ENCODE data around the gene ACYP1. TPM values are rescaled to one million over a fixed set of nuclear protein-coding genes. Genes with fewer than 3 reads are reported as not detected.

The ACYP1 gene
- total and polyA plus RNA-seq, 9 of the 15 experiments (the other 6 are each of a cell fraction or from before 2014, with no cell fraction given) = 19.9 to 113 (median 52.3) TPM

DNA sequence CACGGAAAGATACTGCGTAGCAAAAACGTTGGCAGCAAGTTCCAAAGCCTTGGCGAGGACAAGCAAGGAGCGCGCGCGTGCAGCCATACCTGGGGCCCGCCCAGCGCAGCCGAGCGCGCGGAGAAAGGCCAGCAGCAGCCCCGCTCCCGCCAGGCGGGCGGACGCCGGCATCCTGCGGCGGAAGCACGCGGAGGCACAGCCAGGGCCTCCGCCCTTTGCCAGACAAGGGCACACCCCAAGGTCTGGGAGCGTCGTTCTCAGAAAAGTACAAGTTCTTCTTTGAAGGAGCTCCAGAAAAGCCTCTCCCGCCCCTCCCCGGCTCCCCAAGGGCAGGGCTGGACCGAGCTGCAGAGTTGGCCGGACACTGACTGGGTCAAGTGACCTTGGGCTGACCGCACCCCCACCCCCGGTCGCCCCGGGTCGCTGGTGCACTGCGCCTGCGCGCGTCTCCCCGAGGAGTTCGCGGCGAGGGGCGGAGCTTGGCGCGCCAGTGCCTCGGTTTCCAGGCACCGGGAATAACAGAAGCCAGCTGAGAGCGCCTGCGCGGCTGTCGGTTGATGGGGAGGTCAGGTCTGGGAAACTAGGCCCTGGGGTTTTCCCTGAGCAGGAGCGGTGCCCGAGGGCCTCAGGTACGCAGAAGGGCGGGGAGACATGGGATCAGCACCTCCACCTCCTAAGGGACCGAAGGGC is 5.4 kb upstream of the ACYP1 start, which contains the start of gene ZC2HC1C (continued):
- no peak for TF ChIP-seq ZNF121 (CRISPR knock-in tag; conservative IDR thresholded peaks at IDR 0.05)
- TF ChIP-seq ZNF212 (CRISPR knock-in tag; IDR thresholded peaks at IDR 0.05) = no peak
- peak; percentile 50 for TF ChIP-seq KDM5B (IDR thresholded peaks at IDR 0.05; ENCODE audit: insufficient replicate concordance, low read depth, low read length)
- TF ChIP-seq JUN (IDR thresholded peaks at IDR 0.05; ENCODE audit: borderline replicate concordance, low read depth, low read length) = peak; percentile 50; the same call in 1 of the 2 replicates
- no peak for TF ChIP-seq JUN (CRISPR knock-in tag; IDR thresholded peaks at IDR 0.05; ENCODE audit: borderline replicate concordance)
- peak in 1 of 2 experiments; percentile 18; a peak in 1 of 3 replicates for TF ChIP-seq CBX3 (IDR thresholded peaks at IDR 0.05; ENCODE audit: borderline replicate concordance in 1 of 2, low read length in 2 of 2)
- TF ChIP-seq, protein P1, sequence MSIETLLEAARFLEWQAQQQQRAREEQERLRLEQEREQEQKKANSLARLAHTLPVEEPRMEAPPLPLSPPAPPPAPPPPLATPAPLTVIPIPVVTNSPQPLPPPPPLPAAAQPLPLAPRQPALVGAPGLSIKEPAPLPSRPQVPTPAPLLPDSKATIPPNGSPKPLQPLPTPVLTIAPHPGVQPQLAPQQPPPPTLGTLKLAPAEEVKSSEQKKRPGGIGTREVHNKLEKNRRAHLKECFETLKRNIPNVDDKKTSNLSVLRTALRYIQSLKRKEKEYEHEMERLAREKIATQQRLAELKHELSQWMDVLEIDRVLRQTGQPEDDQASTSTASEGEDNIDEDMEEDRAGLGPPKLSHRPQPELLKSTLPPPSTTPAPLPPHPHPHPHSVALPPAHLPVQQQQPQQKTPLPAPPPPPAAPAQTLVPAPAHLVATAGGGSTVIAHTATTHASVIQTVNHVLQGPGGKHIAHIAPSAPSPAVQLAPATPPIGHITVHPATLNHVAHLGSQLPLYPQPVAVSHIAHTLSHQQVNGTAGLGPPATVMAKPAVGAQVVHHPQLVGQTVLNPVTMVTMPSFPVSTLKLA (conservative IDR thresholded peaks at IDR 0.05) = peak; percentile 89 to 94
- TF ChIP-seq PPARD (CRISPR knock-in tag; IDR thresholded peaks at IDR 0.05) = no peak
- no peak for TF ChIP-seq ZNF444 (CRISPR knock-in tag; IDR thresholded peaks at IDR 0.05)
- TF ChIP-seq, protein P2, sequence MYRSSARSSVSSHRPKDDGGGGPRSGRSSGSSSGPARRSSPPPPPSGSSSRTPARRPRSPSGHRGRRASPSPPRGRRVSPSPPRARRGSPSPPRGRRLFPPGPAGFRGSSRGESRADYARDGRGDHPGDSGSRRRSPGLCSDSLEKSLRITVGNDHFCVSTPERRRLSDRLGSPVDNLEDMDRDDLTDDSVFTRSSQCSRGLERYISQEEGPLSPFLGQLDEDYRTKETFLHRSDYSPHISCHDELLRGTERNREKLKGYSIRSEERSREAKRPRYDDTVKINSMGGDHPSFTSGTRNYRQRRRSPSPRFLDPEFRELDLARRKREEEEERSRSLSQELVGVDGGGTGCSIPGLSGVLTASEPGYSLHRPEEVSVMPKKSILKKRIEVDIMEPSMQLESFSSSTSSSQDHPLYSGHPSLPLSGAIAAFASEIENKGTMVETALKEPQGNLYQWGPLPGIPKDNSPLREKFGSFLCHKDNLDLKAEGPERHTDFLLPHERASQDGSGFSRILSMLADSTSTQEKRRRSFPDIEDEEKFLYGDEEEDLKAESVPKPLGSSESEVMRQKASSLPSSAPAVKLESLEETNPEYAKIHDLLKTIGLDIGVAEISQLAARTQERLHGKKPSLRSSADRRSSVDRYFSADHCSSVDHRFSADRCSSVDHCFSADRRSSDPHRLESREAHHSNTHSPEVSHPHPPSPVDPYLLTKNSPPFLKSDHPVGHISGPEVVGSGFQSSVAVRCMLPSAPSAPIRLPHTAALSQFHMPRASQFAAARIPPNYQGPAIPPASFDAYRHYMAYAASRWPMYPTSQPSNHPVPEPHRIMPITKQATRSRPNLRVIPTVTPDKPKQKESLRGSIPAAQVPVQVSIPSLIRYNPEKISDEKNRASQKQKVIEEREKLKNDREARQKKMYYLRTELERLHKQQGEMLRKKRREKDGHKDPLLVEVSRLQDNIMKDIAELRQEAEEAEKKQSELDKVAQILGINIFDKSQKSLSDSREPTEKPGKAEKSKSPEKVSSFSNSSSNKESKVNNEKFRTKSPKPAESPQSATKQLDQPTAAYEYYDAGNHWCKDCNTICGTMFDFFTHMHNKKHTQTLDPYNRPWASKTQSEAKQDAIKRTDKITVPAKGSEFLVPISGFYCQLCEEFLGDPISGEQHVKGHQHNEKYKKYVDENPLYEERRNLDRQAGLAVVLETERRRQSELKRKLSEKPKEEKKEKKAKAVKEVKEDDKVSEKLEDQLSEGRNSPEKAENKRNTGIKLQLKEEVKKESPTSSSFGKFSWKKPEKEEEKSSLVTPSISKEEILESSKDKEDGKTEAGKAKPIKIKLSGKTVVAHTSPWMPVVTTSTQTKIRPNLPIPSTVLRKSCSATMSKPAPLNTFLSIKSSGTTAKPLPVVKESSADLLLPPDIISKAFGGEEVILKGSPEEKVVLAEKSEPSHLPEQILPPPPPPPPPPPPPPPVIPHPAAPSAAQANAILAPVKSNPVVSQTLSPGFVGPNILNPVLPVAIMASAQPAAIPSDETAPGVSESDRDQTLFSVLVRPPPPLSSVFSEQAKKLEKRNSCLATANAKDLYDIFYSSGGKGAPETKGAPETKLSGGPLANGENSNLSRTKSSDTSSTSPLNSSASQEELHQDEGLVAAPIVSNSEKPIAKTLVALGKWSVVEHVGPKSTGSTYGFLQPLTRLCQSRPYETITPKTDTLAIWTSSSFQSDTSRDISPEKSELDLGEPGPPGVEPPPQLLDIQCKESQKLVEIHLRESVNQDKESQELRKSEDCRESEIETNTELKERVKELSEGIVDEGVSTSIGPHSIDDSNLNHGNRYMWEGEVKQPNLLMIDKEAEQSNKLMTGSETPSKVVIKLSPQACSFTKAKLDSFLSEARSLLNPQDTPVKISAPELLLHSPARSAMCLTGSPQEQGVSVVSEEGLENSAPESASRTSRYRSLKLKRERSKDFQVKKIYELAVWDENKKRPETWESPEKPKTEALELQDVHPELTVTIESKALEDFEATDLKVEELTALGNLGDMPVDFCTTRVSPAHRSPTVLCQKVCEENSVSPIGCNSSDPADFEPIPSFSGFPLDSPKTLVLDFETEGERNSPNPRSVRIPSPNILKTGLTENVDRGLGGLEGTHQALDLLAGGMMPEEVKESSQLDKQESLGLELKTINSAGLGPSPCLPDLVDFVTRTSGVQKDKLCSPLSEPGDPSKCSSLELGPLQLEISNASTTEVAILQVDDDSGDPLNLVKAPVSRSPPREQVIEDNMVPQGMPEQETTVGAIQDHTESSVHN (IDR thresholded peaks at IDR 0.05; ENCODE audit: borderline replicate concordance in 1 of 2, low read depth in 1 of 2) = no peak
- TF ChIP-seq ZNF165 (CRISPR knock-in tag; IDR thresholded peaks at IDR 0.05; ENCODE audit: borderline replicate concordance) = no peak
- TF ChIP-seq FOSL1 (tag; conservative IDR thresholded peaks at IDR 0.05) = peak; percentile 59
- TF ChIP-seq, protein P3, sequence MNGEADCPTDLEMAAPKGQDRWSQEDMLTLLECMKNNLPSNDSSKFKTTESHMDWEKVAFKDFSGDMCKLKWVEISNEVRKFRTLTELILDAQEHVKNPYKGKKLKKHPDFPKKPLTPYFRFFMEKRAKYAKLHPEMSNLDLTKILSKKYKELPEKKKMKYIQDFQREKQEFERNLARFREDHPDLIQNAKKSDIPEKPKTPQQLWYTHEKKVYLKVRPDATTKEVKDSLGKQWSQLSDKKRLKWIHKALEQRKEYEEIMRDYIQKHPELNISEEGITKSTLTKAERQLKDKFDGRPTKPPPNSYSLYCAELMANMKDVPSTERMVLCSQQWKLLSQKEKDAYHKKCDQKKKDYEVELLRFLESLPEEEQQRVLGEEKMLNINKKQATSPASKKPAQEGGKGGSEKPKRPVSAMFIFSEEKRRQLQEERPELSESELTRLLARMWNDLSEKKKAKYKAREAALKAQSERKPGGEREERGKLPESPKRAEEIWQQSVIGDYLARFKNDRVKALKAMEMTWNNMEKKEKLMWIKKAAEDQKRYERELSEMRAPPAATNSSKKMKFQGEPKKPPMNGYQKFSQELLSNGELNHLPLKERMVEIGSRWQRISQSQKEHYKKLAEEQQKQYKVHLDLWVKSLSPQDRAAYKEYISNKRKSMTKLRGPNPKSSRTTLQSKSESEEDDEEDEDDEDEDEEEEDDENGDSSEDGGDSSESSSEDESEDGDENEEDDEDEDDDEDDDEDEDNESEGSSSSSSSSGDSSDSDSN (IDR thresholded peaks at IDR 0.05; ENCODE audit: borderline replicate concordance in 1 of 2, low read depth in 2 of 2, low read length in 2 of 2) = peak; percentile 53 to 77; a peak in 2 of 4 replicates
- TF ChIP-seq THRAP3 (IDR thresholded peaks at IDR 0.05; ENCODE audit: borderline replicate concordance) = no peak
